ENCODE measurements around the gene PTPRN2.

The PTPRN2 gene

DNA sequence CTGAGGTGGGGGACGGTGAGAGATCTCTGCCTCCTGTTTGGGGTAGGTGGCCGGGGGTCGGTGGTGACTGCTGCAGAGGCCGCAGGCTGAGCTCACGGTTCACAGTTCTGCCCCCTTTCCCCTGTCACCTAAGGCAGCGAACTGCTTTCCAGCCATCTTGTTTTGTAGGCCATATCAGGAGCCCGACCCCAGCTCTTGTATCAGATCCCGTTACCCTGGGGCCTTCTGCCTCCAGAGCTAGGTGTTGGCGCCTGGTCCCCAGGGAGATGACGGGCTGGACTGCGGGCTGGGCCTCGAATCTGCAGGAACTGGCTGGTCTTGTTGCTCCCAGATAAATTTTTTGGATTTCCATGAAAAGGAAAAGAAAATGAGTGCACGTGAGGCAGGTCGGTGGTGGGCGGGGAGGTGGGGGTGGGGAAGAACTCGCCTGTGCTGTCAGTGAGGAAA lies 1067.8 kb downstream of the PTPRN2 start:
- no peak for DNase-seq (ENCODE audit: low spot score)
- in situ Hi-C loops (cut with MboI; ENCODE audit: low sequenced_read_pairs, unreplicated experiment) = no loop called here
- TF ChIP-seq, protein P1, sequence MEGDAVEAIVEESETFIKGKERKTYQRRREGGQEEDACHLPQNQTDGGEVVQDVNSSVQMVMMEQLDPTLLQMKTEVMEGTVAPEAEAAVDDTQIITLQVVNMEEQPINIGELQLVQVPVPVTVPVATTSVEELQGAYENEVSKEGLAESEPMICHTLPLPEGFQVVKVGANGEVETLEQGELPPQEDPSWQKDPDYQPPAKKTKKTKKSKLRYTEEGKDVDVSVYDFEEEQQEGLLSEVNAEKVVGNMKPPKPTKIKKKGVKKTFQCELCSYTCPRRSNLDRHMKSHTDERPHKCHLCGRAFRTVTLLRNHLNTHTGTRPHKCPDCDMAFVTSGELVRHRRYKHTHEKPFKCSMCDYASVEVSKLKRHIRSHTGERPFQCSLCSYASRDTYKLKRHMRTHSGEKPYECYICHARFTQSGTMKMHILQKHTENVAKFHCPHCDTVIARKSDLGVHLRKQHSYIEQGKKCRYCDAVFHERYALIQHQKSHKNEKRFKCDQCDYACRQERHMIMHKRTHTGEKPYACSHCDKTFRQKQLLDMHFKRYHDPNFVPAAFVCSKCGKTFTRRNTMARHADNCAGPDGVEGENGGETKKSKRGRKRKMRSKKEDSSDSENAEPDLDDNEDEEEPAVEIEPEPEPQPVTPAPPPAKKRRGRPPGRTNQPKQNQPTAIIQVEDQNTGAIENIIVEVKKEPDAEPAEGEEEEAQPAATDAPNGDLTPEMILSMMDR (IDR thresholded peaks at IDR 0.05; ENCODE audit: borderline replicate concordance, control extremely low read depth, extremely low read depth, insufficient read depth, missing control alignments) = no peak

DNA sequence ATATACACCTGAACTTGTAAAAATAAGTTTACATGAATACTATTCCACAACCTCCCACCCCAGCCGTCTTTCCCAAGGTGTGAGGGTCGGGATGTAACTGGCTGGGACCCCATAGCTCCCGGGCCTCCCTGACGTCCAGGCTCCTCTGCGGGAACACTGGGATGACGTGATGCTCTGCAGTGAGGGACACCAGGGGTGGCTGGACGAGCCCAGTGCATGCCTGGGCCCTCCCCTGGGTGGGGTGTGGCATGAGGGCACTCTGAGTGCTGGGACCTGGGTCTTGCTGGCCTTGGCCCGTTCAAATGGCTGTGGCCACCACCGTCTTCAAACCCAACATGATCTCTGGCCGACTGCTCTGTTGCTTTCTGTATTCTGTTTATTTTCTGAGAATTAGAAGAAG lies 1068.4 kb downstream of the PTPRN2 start:
- DNase-seq (ENCODE audit: low spot score) = no peak
- in situ Hi-C loops (cut with MboI; ENCODE audit: low sequenced_read_pairs, unreplicated experiment) = no loop called here
- TF ChIP-seq, protein P1 (IDR thresholded peaks at IDR 0.05; ENCODE audit: borderline replicate concordance, control extremely low read depth, extremely low read depth, insufficient read depth, missing control alignments) = no peak

DNA sequence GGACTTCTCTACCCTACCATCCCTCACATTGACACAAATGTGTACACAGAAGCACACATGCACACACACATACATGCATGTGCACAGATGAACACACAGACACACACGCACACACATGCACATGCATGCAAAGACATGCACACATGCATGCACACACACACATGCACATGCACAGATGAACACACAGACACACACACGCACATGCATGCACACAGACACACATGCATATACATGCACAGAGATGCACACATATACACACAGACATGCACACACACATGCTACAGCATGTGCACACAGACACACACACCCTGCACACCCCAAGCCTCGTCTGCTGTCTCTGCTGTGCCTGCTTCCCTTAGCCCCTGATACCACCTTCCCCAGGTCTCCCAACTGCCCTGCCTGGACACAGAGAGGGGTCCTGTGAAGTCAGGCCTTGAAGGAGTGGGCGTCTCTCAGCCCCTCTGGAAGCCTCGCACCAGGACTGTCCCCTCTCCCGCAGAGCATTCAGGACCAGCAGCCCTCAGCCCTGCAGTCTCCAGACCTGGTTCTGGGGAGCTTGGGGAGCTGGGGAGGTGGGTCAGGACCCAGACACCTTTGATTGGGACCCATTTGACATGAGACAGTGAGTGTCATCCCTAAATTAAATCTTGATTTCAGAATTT lies 1069.0 kb downstream of the PTPRN2 start:
- no peak for DNase-seq (ENCODE audit: low spot score)
- in situ Hi-C loops (cut with MboI; ENCODE audit: low sequenced_read_pairs, unreplicated experiment) = no loop called here
- TF ChIP-seq, protein P1 (IDR thresholded peaks at IDR 0.05; ENCODE audit: borderline replicate concordance, control extremely low read depth, extremely low read depth, insufficient read depth, missing control alignments) = no peak

DNA sequence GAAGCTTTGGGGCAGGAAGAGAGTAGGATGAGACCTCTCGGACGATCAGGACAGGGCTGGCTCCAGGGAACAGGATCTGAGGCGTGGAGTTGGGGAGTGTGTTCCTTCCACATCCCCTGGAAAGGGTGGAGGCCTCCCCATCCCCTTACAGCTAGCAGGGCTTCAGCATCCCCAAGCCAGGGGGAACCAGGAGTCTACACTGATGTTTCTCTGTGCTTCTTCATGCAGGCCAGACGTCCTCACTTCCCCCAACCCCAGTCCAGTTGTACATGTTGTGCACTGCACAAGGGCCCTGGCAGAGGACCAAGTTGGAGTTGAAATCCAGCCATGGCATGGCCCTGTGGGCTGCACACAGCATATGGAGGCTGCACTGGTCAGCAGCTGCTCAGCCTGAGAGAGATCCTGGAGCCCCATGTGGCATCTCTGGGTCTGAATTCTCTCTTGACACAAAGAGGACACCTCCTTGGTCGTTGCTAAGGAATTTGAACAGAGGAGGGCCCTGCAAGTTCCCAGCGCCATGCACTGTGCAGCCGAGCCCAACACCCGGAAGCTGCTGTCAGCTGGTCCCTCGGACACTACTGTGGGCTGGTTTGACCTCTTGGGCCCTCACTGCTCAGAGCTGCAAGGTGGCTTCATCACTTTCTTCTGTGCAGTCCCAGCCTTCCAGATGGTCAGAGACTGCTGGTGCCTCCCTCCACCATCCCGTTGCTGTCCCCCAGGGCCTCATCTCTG lies 1069.7 kb downstream of the PTPRN2 start:
- no peak for DNase-seq (ENCODE audit: low spot score)
- in situ Hi-C loops (cut with MboI; ENCODE audit: low sequenced_read_pairs, unreplicated experiment) = no loop called here
- TF ChIP-seq, protein P1 (IDR thresholded peaks at IDR 0.05; ENCODE audit: borderline replicate concordance, control extremely low read depth, extremely low read depth, insufficient read depth, missing control alignments) = no peak

DNA sequence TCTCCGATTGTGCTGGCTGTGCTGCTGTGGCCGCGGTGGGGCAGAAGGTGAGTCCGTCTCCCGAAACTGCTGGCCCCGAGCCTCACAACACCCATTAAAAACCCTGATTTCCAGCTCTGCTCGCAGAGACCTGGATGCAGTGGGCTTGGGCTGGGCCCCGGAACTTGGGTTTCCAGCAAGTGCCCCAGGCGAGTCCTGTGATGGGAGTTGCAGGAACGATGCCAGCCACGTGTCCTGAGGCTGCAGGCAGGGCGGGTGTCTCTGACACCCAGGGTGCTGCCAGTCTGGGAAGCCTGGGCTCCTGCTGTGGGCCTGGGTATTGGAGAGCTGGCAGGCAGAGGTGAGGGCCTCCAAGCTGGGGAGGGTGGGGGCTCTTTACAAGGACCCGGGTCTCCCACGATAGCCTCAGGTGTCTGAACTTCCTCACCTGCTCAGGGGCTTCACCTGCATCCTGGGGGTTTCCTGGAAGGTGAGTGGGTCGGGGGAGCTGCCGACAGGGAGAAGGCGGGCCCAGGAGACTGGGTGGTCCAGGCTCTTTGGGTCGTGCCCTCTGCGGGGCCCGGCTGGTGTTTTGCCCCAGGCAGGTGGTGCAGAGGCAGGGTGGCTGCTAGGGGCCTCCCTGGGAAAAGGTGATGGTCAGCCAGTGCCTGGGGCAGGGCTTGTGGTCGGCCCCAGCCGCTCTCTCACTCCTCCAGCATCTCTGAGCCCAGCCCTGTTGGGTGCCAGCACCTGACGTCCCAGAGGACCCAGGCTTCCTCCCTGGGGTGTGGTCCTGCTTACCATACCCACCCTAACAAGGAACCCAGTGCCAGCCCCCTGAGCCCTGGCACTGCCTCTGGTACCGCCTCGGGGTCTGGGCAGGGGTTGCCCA lies 1070.5 kb downstream of the PTPRN2 start:
- in situ Hi-C loops (cut with MboI; ENCODE audit: low sequenced_read_pairs, unreplicated experiment) = no loop called here
- TF ChIP-seq, protein P1 (IDR thresholded peaks at IDR 0.05; ENCODE audit: borderline replicate concordance, control extremely low read depth, extremely low read depth, insufficient read depth, missing control alignments) = no peak
- DNase-seq (ENCODE audit: low spot score) = no peak

DNA sequence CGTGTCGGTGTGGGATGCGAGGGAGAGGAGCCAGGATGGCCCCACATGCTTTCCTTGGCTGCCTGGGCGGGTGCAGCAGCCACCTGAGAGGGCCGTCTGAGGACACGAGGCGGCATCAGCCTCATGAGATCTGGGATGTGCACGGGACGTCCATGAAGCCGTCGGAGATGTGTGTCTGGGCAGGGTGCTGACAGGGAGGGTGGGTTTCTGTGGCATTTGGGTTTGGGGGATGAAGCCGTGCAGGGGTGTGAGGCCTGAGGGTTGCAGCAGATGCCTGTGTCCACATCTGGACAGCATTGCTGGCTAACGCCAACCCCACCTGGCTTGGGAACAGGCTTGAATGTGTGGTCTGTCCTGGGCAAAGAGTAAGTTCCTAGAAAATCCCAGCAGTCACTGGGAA lies 1071.3 kb downstream of the PTPRN2 start:
- no peak for DNase-seq (ENCODE audit: low spot score)
- in situ Hi-C loops (cut with MboI; ENCODE audit: low sequenced_read_pairs, unreplicated experiment) = no loop called here
- TF ChIP-seq, protein P1 (IDR thresholded peaks at IDR 0.05; ENCODE audit: borderline replicate concordance, control extremely low read depth, extremely low read depth, insufficient read depth, missing control alignments) = no peak
